ENCODE measurements around the gene ZNF697. TPM values are rescaled to one million over a fixed set of nuclear protein-coding genes. Genes with fewer than 3 reads are reported as not detected.
"Not testable (repeated sequence)": the region's sequence is repeated elsewhere in the genome, so short reads cannot be mapped to it uniquely, and the experiment has no call there.

ZNF697 gene
- total RNA-seq: 11.4 TPM
- long read RNA-seq, partial matches to known transcripts: 0 of 5 reads
- long read RNA-seq, other reads (novel, unspliced or antisense): 5 of 5 reads

DNA sequence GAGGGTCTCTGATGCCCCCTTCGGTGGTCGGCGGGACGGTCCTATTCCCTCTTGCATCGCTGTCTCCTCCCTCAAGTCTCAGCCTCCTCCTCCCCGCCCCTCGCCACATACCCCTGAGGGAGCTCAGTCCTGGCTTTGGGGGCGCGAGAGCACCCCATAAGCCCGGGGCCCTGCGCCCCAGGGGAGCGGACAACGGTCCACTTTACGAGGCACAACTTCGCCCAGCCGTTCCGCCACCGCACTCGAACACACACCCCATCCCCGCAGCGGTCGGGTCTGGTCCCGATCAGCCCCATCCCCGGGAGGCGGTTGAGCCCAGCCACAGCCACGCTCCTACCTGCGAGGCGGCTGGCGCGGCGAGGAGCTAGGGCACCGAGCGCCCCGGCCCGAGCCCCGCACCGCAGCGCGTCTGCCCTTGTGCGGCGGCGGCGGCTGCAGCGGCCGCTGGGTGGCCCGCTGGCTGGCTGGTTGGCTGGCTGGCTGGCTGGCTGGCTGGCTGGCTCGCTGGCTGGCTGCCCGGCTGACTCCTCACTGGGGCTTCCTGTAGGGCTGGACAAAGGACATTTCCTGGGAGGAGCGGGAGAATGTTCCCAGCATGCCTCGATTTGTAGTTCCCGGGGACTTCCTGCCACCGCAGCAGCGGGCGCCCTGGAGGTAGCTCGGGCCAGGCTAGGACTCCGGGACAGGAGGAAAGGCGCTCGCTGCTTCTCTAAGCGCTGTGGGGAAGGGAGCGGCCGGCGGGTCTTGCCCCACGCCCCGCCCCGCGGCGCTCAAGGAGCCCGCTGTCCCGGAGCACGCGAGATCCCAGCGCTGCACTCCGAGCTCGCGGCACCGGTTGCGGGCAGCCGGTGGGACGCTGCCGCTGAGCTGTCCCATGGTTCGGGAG lies at the start of gene ZNF697:
Gene ZNF697 (minus strand): TSS at position 533 of the 886 bp plus-strand sequence. CDS start 22,166 bp downstream, outside the sequence.
- no peaks in the 10 kb centered on the region for H3K9me3 ChIP-seq
- intact Hi-C loops (cut with DNase I): no loop called here
- peak within 1 kb of the TSS; percentile 76 for H3K4me3 ChIP-seq
- H3K27me3 ChIP-seq: no peaks in the 10 kb centered on the region
- H3K27ac ChIP-seq: peak within 1 kb of the TSS; percentile 87
- H3K36me3 ChIP-seq: no peaks in the 10 kb centered on the region
- H3K4me1 ChIP-seq: peaks cover 15% of the 10 kb centered on the region
- peak; percentile 97 for ATAC-seq
- TF ChIP-seq, protein P1, sequence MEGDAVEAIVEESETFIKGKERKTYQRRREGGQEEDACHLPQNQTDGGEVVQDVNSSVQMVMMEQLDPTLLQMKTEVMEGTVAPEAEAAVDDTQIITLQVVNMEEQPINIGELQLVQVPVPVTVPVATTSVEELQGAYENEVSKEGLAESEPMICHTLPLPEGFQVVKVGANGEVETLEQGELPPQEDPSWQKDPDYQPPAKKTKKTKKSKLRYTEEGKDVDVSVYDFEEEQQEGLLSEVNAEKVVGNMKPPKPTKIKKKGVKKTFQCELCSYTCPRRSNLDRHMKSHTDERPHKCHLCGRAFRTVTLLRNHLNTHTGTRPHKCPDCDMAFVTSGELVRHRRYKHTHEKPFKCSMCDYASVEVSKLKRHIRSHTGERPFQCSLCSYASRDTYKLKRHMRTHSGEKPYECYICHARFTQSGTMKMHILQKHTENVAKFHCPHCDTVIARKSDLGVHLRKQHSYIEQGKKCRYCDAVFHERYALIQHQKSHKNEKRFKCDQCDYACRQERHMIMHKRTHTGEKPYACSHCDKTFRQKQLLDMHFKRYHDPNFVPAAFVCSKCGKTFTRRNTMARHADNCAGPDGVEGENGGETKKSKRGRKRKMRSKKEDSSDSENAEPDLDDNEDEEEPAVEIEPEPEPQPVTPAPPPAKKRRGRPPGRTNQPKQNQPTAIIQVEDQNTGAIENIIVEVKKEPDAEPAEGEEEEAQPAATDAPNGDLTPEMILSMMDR (IDR thresholded peaks at IDR 0.05): peak; percentile 28
- peak; percentile 99 for DNase-seq

DNA sequence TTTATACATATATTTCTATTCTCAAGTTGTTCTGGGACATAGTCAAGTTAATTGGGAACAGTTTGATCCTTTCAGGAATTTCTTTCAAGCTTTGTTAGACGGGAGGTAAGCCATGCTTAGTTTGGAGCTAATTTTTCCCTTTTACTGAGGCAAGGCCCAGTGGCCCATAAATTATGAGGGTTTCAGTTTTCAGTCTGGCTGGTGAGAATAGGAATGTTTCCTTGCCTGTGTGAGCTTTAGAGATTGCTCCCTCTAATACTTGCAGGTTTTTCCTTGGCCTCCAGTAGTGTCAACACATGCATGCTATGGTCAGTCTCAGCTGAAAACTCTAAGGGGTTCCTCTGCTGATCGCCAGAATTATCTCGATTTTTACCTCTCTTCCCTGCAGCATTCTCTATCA lies 49.5 kb upstream of the ZNF697 start:
- ATAC-seq: no peak
- H3K9me3 ChIP-seq: no peaks in the 10 kb centered on the region
- intact Hi-C loops (cut with DNase I): no loop called here

DNA sequence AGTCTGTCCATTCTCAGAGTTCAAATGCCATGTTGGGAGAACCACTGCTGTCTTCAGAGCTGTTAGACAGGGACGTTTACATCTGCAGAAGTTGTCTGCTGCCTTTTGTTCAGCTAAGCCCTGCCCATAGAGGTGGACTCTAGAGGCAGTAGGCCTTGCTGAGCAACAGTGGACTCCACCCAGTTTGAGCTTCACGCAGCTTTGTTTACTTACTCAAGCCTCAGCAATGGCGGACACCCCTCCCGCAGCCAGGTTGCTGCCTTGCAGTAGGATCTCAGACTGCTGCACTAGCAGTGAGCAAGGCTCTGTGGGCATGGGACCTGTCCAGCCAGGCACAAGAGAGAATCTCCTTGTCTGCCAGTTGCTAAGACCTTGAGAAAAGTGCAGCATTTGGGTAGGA lies 48.8 kb upstream of the ZNF697 start:
- H3K4me1 ChIP-seq; H3K4me3 ChIP-seq; H3K27ac ChIP-seq; ATAC-seq; intact Hi-C loops (cut with DNase I); H3K27me3 ChIP-seq; H3K9me3 ChIP-seq; H3K36me3 ChIP-seq; DNase-seq: not testable (repeated sequence)

More for the DNA sequence above, 49.5 kb upstream of the ZNF697 start:
- Histone ChIP-seq H3K4me1 (no peaks in the 10 kb centered on the region), H3K27me3 (no peaks in the 10 kb centered on the region), H3K4me3 (no peak overlapping the region), H3K36me3 (no peaks in the 10 kb centered on the region), H3K27ac (no peak overlapping the region)
- TF ChIP-seq, protein P1 (IDR thresholded peaks at IDR 0.05): no peak
- no peak for DNase-seq

DNA sequence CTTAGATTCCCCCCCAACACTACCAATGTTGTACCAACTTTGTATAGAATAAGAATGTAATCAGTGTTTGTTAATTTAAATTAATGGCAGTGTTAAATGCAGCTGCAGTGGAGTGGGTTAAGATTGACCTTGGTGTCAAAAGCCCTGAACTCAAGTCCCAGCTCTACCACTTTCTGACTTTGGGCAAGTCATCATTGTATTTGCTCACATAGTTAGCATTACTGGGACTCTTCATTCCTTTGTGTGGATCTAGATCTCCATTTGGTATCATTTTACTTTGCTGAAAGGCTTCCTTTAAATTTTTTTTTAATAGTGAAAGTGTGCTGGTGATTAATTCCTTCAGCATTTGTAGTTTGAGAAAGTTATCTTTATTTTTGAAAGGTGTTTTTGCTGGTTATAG lies 41.4 kb upstream of the ZNF697 start:
- Histone ChIP-seq H3K4me1 (no peaks in the 10 kb centered on the region), H3K36me3 (no peaks in the 10 kb centered on the region), H3K4me3 (no peak overlapping the region), H3K27ac (no peak overlapping the region), H3K9me3 (no peaks in the 10 kb centered on the region), H3K27me3 (no peaks in the 10 kb centered on the region)
- ATAC-seq: no peak
- intact Hi-C loops (cut with DNase I): no loop called here
- DNase-seq: no peak
- TF ChIP-seq, protein P1 (IDR thresholded peaks at IDR 0.05): no peak

DNA sequence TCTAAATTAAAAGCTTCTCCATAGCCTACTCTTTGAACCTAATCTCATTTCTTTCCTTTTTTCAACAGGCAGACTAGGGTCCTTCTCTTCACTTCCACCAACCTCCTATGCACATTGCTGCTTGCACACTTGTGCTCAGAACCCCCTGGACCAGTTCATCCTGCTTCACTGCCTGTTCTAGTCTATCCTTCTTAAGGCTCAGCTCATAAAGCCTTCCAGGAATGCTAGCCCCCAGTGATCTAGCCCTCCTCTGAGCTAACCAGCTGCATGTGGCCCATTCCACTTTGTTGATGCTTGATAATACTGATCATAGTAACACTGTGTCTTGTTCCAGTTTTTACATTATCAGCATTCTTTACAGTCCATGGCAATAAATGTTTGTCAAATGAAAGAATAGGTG lies 40.7 kb upstream of the ZNF697 start:
- no peak overlapping the region for H3K4me3 ChIP-seq
- H3K4me1 ChIP-seq: no peaks in the 10 kb centered on the region
- H3K36me3 ChIP-seq: no peaks in the 10 kb centered on the region
- ATAC-seq (no peak), DNase-seq (no peak)
- TF ChIP-seq, protein P1 (IDR thresholded peaks at IDR 0.05): no peak
- no peak overlapping the region for H3K27ac ChIP-seq
- intact Hi-C loops (cut with DNase I): no loop called here
- no peaks in the 10 kb centered on the region for H3K9me3 ChIP-seq
- no peaks in the 10 kb centered on the region for H3K27me3 ChIP-seq

DNA sequence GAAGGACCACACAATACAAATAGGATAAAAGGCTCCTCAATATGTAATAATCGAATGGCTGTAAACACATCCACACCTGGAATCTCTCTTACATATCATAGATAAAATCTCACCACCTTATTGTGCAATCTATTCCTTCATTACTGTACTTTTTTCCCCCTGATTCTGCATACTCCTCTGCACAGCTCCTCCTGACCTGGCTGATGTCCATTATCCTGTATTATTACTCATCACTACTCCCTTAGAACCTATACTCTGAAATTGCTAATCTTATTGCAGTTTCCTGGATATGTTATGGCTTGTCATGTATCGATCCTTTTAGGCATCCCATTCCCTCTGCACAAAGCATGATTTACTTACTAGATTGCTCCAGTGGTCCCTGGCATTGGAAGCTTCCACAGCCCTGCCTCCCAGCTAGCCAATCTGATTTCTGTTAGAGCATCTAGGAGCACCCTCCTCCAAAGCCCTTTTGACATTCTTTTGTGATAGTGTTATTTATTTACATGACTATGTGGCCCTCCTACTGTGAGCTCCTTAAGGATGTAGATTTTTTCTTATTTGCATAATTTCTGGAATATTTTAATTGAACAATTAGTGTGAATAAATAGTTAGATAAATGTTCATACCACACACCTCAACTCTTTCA lies 39.5 kb upstream of the ZNF697 start:
- Histone ChIP-seq H3K9me3 (no peaks in the 10 kb centered on the region), H3K27ac (no peak overlapping the region), H3K27me3 (no peaks in the 10 kb centered on the region), H3K36me3 (no peaks in the 10 kb centered on the region), H3K4me3 (no peak overlapping the region), H3K4me1 (no peaks in the 10 kb centered on the region)
- ATAC-seq (no peak), DNase-seq (no peak)
- TF ChIP-seq, protein P1 (IDR thresholded peaks at IDR 0.05): no peak
- intact Hi-C loops (cut with DNase I): no loop called here
